SIG-M5 treated with dmso at 0.1 percent for 504 hours (cell line): Measurements from ENCODE around the gene ZWINT.

Experiments
- DNase-seq: peaks from one replicate; lab custom pipeline; 2025; ENCODE audit not compliant: unreplicated experiment; lab: John Stamatoyannopoulos, UW

Gene ZWINT, protein sequence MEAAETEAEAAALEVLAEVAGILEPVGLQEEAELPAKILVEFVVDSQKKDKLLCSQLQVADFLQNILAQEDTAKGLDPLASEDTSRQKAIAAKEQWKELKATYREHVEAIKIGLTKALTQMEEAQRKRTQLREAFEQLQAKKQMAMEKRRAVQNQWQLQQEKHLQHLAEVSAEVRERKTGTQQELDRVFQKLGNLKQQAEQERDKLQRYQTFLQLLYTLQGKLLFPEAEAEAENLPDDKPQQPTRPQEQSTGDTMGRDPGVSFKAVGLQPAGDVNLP

DNA sequence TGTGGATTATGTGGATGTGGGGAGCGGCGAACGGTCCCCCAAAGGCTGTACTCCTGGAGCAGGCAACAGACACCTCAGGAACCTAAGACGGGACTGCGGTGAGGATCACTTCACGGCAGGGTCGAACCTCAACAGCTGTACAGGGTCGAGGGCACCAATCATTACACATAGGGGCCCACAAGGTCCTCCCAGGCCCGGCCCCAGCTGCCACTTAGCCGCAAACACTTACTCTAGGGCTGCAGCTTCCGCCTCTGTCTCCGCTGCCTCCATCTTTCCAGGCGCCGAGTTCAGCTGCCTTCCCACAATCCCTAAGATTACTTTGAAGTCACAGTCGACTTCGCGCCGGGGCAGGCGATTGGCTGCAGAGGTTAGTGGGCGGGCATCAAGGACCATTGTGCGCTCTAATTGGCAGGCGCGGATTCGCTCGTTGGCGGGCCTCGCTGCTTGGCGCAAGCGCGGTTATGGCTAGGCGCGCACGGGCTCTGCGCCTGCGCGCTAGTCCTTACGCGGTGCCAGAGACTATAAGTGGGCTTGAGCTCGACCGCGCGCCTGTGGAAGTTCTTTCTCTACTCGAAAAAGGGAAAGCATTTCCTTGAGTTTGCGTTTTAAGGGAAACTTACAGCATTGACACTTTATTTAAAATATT is at the start of gene ZWINT:
Gene ZWINT, minus strand, starts transcription at position 293 of the 646 bp plus-strand sequence. Its CDS starts 23 bp downstream, at position 270.
- peak; percentile 91 for DNase-seq

DNA sequence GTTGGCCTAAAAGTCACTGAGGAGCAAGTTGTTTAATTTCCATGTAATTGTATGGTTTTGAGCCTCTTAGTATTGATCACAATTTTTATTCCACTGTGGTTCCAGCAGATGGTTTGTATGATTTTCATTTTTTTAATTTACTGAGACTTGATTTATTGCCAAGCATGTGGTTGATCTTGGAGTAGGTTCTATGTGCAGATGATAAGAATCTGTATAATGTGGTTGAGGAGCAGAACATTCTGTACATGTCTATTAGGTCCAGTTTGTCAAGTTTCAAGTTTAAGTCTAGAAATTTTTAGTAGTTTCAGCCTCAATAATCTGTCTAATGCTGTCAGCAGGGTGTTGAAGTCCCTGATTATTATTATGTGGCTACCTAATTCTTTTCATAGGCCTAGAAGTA is 22.7 kb upstream of the ZWINT start:
- DNase-seq, result no peak

DNA sequence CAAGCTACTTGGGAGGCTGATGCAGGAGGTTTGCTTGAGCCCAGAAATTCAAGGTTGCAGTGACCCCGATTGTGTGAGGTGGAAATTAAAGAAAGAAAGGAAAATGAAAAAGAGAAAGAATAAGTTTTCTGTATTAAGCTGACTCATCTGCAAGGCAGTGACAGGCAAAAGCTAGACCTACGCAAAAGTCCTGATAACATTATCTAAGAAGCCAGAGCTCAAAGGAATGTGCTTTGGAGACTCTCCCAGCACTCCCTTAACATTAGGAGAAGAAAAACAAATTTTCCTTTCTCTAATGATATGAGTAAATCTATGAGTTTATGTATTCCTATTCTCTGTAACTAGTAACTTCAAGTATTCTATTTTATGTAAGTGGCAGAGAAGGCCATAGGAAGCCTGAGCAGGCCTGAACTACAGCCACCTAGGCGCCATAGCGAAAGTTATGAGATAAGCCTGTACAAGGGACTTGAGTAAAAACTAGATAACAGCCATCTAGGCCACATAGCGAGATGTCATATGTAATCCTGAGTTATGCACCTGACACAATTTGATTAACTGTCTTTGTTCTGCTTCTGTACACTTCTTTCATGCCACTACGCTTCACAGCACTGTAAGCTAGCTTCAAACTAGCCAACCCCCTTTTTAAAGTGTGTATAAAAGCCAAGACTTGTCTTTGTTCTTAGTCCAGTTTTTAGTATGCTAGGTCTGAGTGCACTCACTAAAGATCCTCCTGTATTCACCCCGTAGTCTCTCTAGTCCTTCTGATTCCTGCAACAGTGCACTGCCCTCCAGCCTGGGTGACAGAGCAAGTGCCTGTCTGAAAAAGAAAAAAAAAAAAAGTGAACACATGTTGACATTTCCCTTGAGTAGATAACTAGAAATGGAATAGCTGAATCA is 9.4 kb upstream of the ZWINT start:
- DNase-seq, result no peak

DNA sequence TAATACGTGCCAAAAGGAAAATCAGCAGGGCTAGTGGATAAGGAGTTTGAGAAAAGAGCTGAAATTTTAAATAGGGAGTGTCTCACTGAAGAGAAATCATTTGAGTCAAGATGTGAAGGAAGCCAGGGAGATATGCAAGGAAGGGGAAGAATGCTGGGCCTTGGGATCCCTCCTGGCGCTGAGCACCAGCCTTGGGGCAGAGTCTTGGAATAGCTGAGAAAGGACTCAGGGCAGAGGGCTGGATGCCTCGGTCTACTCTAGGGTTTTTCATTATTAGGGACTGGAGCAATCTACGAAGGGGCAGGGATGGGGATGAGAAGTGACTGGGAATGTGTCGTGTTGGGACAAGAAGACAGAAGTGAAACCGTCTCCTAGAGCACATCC is 484 bp downstream of the ZWINT start:
- DNase-seq, result no peak

DNA sequence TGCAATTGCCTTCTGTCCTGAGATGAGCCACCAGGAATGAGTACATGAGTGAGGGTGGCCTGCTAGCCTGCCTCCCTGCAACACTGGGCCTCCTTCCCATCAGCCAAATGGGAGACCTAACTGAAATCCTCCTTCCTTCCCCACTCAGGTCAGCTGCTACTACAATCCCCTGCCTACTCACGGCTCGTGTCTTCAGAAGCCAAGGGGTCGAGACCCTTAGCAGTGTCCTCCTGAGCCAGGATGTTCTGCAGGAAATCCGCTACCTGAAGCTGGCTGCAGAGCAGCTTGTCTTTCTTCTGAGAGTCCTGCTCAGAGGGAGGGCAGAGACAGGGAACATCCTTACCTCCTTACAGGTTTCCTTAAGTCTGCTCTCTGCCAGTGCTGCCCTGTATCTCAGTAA is 1.2 kb downstream of the ZWINT start:
- DNase-seq, result no peak

DNA sequence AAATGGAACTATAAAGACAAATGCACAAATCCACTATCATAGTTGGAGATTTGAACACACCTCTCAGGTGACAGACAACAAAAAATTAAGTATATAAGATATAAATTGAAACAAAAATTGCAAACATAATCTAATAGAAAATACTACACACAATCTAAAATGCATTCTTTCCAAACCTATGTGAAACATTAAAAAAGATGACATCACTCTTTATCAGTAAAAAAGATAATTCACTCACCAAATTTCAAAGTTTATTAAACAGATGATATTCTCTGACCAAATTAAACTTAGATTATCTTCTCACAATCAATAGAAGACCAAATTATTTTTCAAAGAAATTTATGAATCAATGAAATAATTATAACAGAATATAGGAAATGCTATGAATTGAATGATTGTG is 4.0 kb downstream of the ZWINT start:
- no peak for DNase-seq

DNA sequence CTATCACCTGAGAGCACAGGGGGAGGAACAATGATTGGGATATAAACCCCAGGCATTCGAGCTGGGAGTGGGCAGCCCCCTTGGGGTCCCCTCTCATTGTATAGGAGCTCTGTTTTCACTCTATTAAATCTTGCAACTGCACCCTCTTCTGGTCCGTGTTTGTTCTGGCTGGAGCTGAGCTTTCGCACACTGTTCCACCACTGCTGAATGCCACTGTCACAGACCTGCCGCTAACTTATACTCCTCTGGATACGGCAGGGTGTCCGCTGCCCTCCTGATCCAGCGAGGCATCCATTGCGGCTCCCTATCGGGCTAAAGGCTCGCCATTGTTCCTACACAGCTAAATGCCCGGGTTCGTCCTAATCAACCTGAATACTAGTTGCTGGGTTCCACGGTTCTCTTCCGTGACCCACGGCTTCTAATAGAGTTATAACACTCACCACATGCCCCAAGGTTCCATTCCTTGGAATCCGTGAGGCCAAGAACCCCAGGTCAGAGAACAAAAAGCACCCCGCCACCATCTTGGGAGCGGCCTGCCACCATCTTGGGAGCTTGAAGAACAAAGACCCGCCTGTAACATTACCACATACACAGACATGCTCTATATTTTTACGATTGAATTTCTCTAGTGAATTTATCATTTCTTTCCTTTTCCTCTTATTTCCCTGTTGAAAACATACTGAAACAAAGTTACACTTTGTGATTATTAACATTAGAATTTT is 9.0 kb downstream of the ZWINT start:
- DNase-seq, result no peak

DNA sequence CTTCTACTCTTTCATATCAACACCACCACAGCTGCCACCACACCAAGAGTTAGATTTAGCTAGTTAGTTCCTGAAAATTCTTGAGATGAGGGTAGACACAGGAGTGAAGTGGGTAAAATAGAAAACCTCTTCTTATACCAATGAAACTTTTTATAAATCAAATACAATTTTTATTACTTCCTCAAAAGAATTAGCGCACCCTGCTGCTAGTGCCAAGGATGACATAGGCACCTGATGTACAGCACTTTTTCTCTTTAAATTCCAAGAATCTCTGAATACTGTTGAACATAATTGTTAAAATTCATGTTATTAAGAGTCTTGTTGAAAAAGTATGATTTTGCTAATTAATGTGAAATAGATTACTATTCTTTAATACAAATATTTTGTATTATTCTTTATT is 11.4 kb downstream of the ZWINT start:
- no peak for DNase-seq

DNA sequence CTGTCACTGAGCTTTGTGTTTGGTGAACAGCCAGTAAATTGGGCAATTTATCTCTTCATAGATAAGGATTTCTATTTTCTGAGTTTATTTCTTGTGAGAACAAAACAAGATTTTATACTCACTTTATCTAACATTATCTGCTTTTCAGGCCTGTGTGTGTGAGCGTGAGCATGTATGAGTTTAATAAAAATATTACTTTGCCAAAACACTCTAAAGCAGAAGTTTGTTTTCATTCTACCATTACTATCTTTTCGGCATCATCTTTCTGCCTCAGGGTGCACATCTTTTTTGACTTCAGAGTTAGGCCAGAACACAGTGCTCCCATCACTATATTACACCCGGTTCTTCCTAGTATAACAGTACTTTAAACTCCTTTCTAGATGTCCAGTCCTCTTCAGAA is 13.0 kb downstream of the ZWINT start:
- no peak for DNase-seq

DNA sequence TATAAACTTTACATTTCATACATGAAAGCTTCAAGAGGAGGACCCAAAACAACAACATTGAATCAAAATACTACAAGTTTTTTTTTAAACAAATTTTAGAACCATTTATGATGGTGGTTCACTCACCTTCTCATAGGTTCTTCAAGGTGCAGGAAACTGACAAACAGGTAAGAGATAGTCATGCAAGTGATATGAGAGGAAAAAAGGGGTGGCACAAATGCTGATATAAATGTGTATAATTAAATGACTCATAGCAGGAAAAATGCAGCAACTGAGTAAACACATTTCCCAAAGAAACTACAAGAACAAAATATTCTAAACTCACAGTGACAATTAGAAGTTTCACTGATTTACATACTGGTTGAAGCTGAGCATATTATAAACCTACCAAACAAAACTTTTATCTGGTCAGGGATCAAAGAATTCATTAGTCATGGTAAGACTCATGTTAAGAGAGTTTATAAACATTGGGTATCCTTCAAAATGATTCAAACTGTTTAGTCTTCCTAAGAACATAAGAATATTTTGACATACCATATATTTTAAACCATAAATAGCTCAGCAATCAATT is 14.1 kb downstream of the ZWINT start:
- no peak for DNase-seq

DNA sequence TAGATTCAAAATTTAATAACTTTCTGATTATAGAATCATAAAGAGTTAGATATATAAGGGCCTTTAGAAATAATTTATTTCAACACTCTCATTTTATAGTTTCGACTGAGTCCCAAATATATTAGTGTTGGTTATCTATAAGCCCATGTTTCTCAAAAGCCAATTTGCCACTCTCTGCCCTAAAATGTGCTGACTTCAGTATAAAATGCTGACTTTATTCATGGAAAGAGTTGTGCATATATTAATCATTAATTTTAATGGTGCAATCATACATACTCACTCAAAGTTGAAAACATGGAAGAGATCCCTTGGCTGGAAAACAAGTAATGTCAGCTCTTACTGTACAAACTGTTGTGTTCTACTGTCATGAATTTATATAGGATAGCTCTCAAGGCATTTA is 19.4 kb downstream of the ZWINT start:
- no peak for DNase-seq

DNA sequence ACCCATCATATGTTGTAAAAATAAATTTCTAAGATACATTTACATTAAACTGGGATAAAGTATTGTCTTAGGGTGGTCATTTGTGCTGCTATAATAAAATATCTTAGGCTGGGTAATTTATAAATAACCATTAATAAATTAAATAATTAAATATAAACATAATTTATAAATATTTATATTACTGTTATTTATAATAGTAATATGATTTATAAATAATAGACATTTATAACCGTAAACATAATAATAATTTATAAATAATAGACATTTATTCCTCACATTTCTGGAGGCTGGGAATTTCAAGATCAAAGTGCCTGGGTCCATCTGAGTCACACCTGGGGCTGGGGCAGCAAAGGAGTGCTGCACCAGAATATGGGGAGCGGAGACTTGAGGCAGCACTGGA is 31.1 kb downstream of the ZWINT start:
- no peak for DNase-seq

DNA sequence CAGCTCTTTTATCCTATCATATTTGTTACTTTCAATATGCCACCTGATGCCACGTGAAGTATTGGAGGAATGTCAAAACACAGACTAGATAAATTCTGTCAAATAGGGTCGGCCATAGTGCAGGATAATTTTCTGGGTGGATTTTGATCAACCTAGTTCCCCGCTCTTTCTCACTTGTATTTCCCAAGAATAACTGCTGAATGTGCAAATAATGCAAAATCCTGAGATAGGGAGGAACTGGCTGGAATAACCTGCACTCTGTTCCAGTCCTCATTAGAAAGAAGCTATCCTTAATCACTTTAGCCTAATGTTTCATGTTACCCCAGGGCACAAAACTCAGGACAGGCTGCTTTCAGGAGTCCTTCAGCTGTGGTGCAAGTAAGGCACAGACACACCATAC is 33.9 kb downstream of the ZWINT start:
- DNase-seq, result no peak

DNA sequence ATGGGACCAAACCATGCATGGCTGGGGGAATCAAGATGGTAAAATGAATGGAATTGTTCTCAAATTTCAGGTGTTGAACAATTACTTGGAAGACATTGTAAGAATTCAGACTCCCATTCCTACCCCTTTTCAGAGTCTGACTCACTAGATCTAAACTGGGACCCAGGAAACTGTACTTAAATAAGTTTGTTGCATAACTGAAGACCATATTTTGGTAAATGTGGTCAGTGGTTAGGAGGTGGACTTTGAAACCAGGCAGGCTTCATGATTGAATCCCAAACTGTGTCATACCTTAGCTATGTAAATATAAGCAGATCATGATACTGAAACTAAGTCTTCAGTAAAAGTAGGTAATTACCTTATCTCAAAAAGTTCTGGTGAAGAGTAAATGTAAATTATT is 41.7 kb downstream of the ZWINT start:
- DNase-seq, result no peak

DNA sequence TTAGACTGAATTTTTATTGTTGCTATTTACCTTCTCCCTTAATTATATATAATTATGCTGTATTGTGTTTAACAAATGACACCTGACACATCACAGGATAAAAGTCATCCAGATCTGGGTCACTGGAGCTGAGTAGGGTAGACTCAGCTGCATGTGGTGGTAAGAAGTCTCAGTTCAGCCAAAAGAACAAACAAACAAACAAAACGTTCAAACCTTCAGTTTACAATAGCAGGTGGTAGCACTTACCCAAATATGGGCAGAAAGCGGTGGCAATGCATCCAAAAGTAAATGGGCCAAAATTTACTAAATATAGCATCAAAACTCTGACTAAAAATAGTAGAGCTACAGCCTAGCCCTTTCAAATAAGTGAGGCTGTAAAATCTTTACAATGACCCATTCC is 42.2 kb downstream of the ZWINT start:
- DNase-seq, result no peak

DNA sequence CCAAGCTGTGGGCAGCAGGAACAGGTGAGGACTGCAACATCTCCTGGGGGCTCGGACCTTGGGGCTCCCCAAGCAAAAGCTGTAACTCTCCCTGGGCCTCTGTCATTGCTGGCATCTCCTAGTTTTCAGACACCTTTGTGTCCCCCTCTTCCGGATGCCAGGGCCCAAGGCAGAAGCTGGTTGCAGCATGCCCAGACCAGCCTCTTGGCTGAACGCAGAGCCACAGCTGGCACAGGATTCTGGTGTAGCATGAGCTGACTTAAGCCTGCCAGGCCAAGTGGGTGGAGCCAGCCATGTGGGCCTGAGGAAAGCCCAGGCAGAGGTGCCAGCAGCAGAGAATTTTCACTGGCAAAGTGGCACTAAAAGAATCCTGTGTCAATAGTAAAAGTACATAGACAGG is 43.5 kb downstream of the ZWINT start:
- no peak for DNase-seq

DNA sequence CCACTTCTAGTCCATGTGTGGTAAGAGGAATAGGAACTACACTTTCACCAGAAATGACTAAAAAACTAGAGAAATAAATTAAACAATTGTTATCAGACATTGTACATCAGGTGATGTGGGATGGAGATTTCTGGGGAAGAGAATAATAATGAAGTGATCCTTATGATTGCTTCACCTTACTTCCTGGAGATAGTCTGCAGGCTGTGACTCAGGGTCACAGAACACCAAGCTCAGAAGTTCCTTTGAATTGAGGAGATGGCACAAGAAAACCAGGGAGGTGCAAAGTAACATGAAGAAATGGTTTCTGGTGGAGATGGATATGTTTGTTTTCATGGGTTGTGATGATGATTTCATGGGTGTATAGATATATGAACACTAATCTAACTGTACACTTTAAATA is 44.5 kb downstream of the ZWINT start:
- no peak for DNase-seq
